ENCODE data around the gene MINDY3. TPM values are rescaled to one million over a fixed set of nuclear protein-coding genes. Genes with fewer than 3 reads are reported as not detected.

The MINDY3 gene
- total and polyA plus RNA-seq, 7 donors = 15.0 to 39.2 (median 23.8) TPM

Other genes starting within 250 kb of the MINDY3 start
- gene ITGA8, start 140.6 kb downstream of the MINDY3 start, total RNA-seq = 1 to 10 TPM in 2 of 4 donors, under 1 TPM in 2; 0.66 to 5.7 (median 1.5) TPM
- 1 to 10 TPM in 1 of 3 donors, under 1 TPM in 2; 0.46 to 1.7 (median 0.60) TPM for gene ITGA8, start 140.6 kb downstream of the MINDY3 start, polyA plus RNA-seq